NCI-H2196 treated with DMSO at 0.1 percent for 48 hours (cell line): Measurements from ENCODE around the gene RBPJL.
A peak's percentile ranks its signal among the peaks of the same experiment; 100 is the strongest.

Source experiments
- DNase-seq: peaks from one replicate; lab custom pipeline; 2025; ENCODE audit not compliant: unreplicated experiment; lab: John Stamatoyannopoulos, UW

The RBPJL gene

GRCh38 chr20:45306431-45306982, at the start of gene RBPJL:
TSS of gene RBPJL (plus strand) at chr20:45306840. CDS start at chr20:45306923, 83 bp downstream.
- no peak for DNase-seq

DNA sequence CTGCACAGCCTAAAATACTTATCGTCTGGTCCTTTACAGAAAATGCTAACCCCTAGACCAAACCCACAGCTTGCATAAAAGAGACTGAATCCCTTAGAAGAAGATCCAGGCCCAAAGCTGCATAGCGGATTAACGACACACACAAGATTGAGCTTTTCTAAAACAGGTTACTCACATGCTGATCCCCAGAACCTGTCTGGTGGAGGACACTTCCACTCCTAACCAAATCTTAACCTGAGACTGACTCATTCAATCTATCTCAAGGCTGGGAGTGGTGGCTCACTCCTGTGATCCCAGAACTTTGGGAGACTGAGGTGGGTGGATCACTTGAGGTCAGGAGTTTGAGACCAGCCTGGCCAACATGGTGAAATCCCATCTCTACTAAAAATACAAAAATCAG, 49.5 kb upstream of the RBPJL start:
- no peak for DNase-seq

GRCh38 chr20:45257711-45258110, 48.9 kb upstream of the RBPJL start:
- no peak for DNase-seq

GRCh38 chr20:45258259-45258658, 48.4 kb upstream of the RBPJL start:
- DNase-seq = no peak

GRCh38 chr20:45258664-45259063, 48.0 kb upstream of the RBPJL start:
- DNase-seq = no peak

DNA sequence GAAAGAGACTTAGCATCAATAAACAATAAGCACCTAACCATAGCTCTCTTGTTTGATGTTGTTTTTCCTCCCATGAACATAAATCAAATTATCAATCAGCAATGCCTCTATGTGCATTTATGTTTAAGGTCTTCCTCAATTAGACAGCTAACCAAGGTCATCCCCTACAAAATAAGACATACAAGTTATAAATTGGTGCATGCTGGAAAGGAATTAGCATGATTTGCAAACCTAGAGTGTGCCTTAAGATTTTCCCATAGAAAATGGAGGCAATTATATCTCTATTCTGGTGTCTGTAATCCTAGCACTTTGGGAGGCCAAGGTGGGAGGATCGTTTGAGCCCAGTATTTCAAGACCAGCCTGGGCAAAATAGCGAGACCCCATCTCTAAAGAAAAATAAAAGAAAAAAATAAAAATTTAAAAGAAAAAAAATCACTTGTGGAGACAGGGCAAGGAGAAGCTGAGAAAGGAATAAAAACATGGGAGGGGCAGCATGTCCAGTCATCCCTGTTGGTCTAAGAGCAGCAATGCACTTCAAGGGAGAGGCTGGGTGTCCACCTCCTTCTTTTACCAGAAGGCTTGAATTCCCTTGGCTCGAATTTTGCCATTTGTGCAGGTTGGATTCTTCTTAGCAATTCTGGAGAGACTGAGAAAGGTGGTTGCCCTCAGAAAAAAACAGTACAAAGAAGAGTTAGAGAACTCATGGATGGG, 42.9 kb upstream of the RBPJL start:
- no peak for DNase-seq

- no peak for DNase-seq
These were observed 39.7 kb upstream of the RBPJL start for GRCh38 chr20:45266977-45267376.

- DNase-seq = no peak
These were observed 38.1 kb upstream of the RBPJL start for GRCh38 chr20:45268531-45268930.

DNA sequence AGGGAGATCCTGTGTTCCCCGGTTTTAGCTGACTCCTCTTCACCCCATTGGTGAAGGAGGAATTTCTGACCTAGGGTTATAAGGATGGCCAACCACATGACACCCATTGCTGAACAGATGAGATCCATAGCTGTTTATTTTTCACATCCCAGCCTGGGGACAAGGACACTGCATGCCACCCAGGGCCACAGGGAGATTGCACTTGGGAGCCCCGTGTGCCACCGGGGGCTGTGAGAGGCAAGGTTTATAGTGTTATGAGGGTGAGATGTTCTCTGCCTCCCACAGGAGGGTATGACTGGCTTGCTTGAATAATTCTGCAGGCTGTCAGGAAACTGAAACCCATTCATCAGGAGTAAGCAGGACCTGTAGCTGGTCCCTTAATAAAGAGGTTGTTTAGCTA, 37.6 kb upstream of the RBPJL start:
- no peak for DNase-seq

DNA sequence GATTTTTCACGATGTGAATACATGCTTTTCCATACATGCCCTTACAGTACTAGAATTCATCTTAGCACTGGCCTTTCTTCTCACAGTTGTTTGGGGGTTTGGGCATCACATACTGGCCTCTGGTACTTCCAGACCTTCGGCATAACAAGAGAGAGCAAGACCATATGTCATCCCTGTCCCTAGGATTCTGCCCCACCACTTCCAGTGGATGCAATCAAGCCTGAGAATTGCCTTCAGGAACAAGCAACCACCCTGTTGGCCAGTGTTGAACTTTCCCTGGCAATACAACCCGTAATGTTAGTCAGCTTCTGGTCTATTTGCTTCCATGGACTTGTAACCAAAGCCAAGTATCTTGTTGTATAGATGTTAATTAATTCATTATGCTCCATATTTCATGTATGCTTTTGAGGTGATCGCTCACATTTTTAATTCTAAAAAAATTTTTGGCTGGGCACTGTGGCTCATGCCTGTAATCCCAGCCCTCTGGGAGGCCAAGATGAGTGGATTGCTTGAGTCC, 36.8 kb upstream of the RBPJL start:
- DNase-seq = no peak

DNA sequence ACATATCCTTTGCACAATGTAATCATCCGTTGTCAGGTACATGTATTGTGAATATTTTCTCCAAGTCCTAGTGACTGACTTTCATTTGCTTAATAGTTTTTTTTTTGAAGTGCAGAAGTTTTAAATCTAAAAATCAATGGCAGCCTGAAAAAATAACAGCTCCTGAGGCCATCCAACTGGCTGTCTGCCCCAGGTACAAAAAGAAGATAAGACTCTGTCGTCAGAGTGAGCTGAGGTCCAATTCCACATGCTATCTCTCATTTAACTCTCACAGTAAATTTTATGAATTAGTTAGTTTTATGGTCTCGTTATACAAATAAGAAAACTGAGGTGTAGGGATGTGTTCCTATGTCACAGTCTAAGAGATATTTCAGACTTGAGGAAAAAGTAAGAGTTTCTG, 31.3 kb upstream of the RBPJL start:
- DNase-seq = no peak

DNA sequence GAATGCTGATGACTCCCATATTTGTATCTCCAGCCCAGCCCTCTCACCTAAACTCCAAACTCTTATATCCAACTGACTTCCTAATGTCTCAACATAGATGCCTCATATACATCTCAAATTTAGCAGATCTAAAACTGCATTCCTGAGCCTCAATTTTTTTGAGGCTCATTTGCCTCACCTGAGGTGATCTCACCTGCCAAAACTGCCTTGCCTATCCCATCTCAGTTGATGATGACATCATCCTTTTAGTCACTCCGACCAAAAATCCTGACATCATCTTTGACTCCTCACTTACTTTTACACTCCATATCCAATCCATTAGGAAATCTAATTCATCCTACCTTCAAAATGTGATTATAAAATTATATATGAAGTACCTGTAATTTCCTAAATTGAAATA, 26.6 kb upstream of the RBPJL start:
- DNase-seq = no peak

GRCh38 chr20:45282700-45283550, 23.7 kb upstream of the RBPJL start:
- no peak for DNase-seq

- DNase-seq = no peak
These were observed 23.0 kb upstream of the RBPJL start for GRCh38 chr20:45283551-45284057.

DNA sequence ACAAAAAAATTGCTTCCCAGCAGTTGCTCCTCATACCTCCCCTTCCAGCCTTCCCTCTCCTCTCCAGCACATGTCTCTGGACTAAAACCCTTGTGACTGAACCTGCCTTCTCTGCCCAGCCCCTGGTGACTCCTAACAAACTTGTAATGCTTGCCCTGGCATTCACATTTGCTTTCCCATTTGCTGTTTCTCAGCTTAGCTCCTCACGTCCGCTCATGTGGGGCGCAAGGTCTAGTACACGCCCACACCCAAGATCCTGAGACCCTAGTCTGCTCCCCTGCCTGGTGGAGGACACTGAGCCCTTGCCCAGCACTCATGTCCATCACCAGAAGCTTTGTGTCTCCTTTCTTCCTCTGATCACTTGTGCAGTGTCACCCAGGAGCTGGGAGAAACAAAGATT, 18.3 kb upstream of the RBPJL start:
- DNase-seq = no peak

DNA sequence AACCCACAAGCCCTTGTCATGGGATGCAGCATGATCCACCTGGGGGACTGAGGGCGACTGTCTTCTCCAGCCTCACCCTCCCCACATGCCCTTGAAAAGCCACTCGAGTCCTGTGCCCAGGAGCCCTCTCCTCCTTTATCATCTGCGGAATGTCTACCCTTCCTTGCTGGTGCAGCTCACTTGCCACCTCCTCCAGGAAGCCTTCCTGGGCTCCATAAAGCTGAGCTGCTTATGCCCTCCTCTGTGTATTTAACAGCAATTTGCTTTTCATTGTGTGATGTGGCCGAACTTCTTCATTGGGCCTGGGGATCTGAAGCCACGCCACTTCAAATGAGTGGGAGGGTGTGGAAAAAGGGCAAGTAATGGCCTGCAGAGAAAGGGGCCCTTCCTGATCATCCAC, 17.8 kb upstream of the RBPJL start:
- DNase-seq = no peak

GRCh38 chr20:45289942-45290676, 16.5 kb upstream of the RBPJL start:
- no peak for DNase-seq

- DNase-seq = peak; percentile 76
These were observed 15.8 kb upstream of the RBPJL start for GRCh38 chr20:45290677-45291355.

DNA sequence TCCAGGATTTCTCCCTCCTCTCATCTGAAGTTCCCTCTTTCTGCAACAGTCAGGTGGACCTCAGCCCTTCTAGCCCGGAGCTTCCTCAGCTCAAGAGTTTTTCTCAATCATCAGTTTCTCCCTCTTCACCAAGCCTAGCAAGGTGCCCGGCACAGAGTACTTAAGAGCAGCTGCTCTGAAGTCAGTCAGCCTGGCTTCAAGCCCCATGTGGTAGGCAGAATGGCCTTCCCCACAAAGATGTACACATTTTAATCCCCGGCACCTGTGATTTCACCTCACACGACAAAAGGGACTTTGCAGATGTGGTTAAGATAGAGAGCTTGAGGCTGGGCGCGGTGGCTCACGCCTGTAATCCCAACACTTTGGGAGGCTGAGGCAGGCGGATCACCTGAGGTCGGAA, 15.1 kb upstream of the RBPJL start:
- no peak for DNase-seq

- no peak for DNase-seq
These were observed 14.3 kb upstream of the RBPJL start for GRCh38 chr20:45292343-45292742.
